Right atrium auricular region (tissue), 2 donors: ENCODE measurements around the gene CYP26A1. TPM values are rescaled to one million over a fixed set of nuclear protein-coding genes. Genes with fewer than 3 reads are reported as not detected.

Source experiments
- DNase-seq: peaks from one replicate; pipeline ENCODE4 v3.0.0-alpha.2; 2019; ENCODE audit warnings: low spot score
- H3K27ac ChIP-seq, 2 donors: fragments of 200-600 bp; sonication (generic); 1 replicate in 1 of 2; 2 replicates in 1 of 2; pipeline ENCODE4 v1.5.1; 2016 to 2019
- H3K27me3 ChIP-seq, 2 donors: fragments of 200-600 bp; sonication (generic); one replicate each; pipeline versions ENCODE4 v1.5.1 to v1.6.0; 2017 to 2019
- H3K36me3 ChIP-seq: fragments of 200-600 bp; sonication (generic); one replicate; pipeline ENCODE4 v1.5.1; 2016
- H3K4me1 ChIP-seq, 2 donors: fragments of 200-600 bp; sonication (generic); one replicate each; pipeline versions ENCODE4 v1.5.1 to v1.6.0; 2017 to 2019
- H3K4me3 ChIP-seq, 2 donors: fragments of 200-600 bp; sonication (generic); 1 replicate in 1 of 2; 2 replicates in 1 of 2; pipeline ENCODE4 v1.5.1; 2017 to 2019; ENCODE audit warnings: mild to moderate bottlenecking in 1 of 2, moderate library complexity in 1 of 2
- H3K9me3 ChIP-seq, 2 donors: fragments of 200-600 bp; sonication (generic); one replicate each; pipeline ENCODE4 v1.5.1; 2019
- total RNA-seq, 2 donors: library from RNA; depleted of rRNA; stranded (reverse); fragments of >200 nt; gene quantifications; one replicate each; pipeline ENCODE4 v1.1.0, GENCODE V29; 2016
- TF ChIP-seq, protein P1 (sequence below), 2 donors: fragments of 200-600 bp; sonication (generic); IDR thresholded peaks; one replicate each; pipeline ENCODE4 v1.5.1; 2019; ENCODE audit warnings: antibody characterized with exemption in 2 of 2

CYP26A1 gene
- total RNA-seq, 2 donors from 2014 or later, result not detected

DNA sequence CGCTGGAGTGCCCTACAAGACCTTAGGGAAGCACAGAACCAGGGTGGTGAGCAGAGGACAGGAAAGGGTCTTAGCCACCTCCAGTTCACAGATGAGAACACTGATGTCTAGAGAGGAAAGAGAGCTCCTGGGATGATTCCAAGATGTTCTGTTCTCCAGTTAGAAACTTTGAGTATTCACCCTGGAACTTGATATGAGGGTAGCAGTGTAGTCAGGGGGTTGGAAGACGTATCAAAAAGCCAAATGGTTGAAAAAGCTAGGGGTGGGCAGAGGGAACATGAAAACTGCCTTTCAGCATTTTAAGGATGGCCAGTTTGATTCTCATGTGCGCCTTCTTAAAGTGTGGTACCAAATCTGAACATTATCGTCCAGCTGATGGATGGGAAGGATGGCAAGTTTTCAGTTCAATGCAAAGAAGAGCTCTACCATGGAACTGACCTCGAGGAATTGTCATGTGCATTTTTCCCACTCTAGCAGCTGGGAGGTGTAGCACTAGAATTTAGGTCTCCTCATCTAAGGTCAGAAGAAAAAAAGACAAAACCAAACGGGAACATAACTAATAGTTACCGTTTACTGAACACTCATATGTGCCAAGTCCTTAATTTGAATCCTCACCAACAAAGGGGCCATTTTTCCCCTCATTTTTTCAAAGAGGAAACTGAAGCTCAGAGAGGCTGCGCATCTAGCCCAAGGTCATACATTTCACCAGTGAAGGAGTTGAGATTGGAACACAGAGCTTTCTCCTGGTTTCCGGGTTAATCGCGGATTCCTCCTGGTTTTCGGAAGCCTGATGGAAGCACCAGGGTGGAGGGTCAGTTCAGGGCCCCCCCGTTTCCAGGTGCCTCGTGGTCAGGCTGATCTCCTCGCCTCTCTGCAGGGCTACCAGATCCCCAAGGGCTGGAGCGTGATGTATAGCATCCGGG lies 6.0 kb upstream of the CYP26A1 start:
- Histone ChIP-seq H3K27ac (no peak overlapping the region), H3K36me3 (no peaks in the 10 kb centered on the region), H3K4me3 (no peak overlapping the region), H3K9me3 (no peaks in the 10 kb centered on the region), H3K4me1 (peaks cover 0 to 35% of the 10 kb centered on the region in 2 donors), H3K27me3 (peaks cover 3 to 46% of the 10 kb centered on the region in 2 donors)
- TF ChIP-seq, protein P1, sequence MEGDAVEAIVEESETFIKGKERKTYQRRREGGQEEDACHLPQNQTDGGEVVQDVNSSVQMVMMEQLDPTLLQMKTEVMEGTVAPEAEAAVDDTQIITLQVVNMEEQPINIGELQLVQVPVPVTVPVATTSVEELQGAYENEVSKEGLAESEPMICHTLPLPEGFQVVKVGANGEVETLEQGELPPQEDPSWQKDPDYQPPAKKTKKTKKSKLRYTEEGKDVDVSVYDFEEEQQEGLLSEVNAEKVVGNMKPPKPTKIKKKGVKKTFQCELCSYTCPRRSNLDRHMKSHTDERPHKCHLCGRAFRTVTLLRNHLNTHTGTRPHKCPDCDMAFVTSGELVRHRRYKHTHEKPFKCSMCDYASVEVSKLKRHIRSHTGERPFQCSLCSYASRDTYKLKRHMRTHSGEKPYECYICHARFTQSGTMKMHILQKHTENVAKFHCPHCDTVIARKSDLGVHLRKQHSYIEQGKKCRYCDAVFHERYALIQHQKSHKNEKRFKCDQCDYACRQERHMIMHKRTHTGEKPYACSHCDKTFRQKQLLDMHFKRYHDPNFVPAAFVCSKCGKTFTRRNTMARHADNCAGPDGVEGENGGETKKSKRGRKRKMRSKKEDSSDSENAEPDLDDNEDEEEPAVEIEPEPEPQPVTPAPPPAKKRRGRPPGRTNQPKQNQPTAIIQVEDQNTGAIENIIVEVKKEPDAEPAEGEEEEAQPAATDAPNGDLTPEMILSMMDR (IDR thresholded peaks at IDR 0.05), result no peak
- peak; percentile 32 for DNase-seq

DNA sequence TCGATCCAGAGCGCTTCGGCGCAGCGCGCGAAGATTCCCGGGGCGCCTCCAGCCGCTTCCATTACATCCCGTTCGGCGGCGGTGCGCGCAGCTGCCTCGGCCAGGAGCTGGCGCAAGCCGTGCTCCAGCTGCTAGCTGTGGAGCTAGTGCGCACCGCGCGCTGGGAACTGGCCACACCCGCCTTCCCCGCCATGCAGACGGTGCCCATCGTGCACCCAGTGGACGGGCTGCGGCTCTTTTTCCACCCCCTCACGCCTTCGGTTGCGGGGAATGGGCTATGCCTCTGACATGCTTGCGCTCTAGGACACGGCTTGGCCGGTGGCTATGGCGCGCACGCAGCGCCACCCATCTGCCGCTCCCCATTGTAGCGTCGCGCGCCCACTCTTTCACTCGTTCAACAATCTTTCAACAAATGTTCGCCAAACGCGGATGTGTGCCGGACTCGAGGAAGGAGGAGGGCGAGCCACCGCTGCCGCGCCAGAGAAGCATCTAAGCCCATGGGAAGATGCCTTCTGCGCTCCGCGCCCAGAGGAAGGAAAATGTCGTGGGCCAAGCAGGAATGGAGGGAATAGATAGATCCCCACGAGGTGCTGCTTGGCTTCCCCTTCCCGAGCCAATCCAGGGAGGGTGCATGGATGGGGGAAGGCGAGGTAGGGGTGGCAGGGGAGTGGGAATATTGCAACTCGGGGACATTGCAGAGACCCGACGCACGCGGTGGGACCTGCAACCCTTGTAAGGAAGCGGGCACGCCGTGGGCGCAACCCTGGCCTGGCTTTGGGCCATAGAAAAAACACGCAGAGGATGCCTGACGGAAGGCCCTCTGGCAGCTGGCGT lies 5.1 kb upstream of the CYP26A1 start:
- Histone ChIP-seq H3K4me3 (peak overlapping the region in 1 of 2 donors; percentile 9), H3K27ac (no peak overlapping the region), H3K36me3 (no peaks in the 10 kb centered on the region), H3K4me1 (peaks cover 0 to 38% of the 10 kb centered on the region in 2 donors), H3K9me3 (no peaks in the 10 kb centered on the region), H3K27me3 (peaks cover 10 to 42% of the 10 kb centered on the region in 2 donors)
- TF ChIP-seq, protein P1 (IDR thresholded peaks at IDR 0.05), result no peak
- peak; percentile 53 for DNase-seq

DNA sequence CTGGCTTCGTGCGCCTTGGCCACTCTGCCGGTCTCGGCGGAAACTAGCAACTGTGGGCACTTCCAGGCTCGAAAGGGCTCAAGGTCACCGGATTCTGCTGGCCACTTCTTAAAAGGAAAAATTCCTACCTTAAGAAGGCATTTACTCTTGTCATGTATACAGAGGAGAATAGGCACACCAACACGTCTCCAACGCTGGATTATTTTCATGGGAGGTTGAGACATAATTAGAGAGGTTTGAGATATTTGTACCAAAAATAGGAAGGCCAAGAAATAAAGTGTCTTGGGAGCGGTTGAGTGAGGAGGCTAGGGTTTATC lies 4.5 kb upstream of the CYP26A1 start:
- H3K27ac ChIP-seq, result no peak overlapping the region
- H3K4me3 ChIP-seq, result no peak overlapping the region
- peaks cover 0 to 44% of the 10 kb centered on the region in 2 donors for H3K4me1 ChIP-seq
- no peak for DNase-seq
- H3K36me3 ChIP-seq, result no peaks in the 10 kb centered on the region
- H3K9me3 ChIP-seq, result no peaks in the 10 kb centered on the region
- peaks cover 12 to 46% of the 10 kb centered on the region in 2 donors for H3K27me3 ChIP-seq
- TF ChIP-seq, protein P1 (IDR thresholded peaks at IDR 0.05), result no peak

DNA sequence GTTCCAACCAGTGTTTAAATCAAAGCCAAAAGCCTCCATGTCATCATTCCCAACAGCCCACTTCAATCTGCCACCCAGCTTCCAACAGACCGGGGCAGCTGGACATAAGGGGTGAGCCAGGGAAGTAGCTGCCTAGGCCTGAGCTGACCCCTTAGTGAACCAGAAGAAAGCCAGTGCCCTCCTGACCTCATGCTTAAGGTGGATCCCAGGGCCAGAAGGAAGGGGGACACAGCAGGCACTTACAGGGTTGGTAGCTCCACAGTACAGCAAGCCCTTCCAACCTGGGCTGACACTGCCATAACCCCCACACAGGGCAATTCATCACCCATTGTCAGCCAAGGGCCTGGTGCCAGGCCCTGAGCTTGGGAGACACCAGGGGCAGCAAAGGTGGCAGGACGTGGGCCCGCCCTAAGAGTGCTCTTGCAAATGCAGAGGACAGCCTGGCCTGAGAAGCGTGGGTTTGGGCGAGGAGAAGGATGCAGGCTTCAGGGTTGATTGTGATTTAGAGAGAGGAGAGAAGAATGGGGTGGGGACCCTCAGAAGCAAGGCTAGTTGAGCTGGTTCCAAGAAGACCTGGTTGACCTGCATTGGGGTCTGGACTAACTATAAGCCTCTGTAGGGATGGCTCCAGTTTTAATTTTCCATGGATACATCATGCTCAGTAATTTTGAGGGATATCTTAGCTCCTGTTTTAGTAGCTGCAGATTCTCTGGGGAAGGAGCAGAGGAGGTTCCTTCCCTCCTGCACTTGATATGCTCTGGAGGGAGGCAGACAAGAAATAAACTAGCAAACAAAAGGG lies 3.1 kb upstream of the CYP26A1 start:
- no peak overlapping the region for H3K27ac ChIP-seq
- no peaks in the 10 kb centered on the region for H3K9me3 ChIP-seq
- H3K27me3 ChIP-seq, result peaks cover 15 to 51% of the 10 kb centered on the region in 2 donors
- no peaks in the 10 kb centered on the region for H3K36me3 ChIP-seq
- TF ChIP-seq, protein P1 (IDR thresholded peaks at IDR 0.05), result no peak
- peak; percentile 21 for DNase-seq
- H3K4me1 ChIP-seq, result peaks cover 0 to 56% of the 10 kb centered on the region in 2 donors
- no peak overlapping the region for H3K4me3 ChIP-seq

DNA sequence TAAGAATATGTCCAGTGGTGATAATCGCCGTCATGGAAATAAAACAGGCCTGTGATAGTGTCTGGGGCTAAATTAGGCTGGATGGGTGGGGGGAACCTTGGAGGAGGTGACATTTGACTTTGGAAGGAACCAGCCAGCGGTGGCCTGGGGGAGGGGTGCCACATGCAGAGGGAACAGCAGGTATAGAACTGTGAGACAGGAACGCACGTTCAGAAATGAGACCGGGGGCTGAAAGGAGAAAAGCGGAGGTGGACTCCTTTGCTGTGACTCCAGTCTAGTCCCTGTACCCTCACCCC lies 2.6 kb upstream of the CYP26A1 start:
- Histone ChIP-seq H3K4me3 (no peak overlapping the region), H3K4me1 (peaks cover 0 to 50% of the 10 kb centered on the region in 2 donors), H3K27ac (no peak overlapping the region), H3K27me3 (peaks cover 15 to 46% of the 10 kb centered on the region in 2 donors), H3K36me3 (no peaks in the 10 kb centered on the region), H3K9me3 (no peaks in the 10 kb centered on the region)
- TF ChIP-seq, protein P1 (IDR thresholded peaks at IDR 0.05), result no peak
- DNase-seq, result peak; percentile 34
